T1000 (cell line): ENCODE data around the gene ANKRD29.
"Not testable (repeated sequence)": the region's sequence is repeated elsewhere in the genome, so short reads cannot be mapped to it uniquely, and the experiment has no call there.

Experiments
- DNase-seq: peaks from one replicate; lab custom pipeline; 2025; ENCODE audit warnings: mixed read lengths; lab: John Stamatoyannopoulos, UW

ANKRD29 gene

GRCh38 chr18:23557511-23557910 lies 105.2 kb downstream of the ANKRD29 start:
- DNase-seq, result not testable (repeated sequence)

- DNase-seq, result no peak
Observed at GRCh38 chr18:23556145-23556780, 106.4 kb downstream of the ANKRD29 start.

DNA sequence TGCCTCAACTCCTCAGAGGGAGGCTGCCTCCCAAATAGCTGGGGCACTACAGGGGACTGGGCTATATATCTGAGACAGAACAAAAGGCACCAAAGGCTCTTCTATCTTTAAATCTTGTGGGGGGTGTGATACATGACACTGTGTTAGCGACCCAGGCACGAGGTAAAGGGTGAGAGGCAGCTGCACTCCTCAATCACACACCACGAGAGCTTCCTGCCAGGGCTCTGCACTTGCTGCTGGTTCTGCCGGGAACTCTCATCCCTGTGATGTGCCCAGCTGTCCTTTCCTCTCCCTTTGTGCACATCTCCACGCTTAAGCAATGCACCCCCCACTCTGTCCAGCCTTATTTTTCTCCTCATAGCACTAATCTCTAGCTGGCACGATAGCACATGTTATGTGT lies 108.8 kb downstream of the ANKRD29 start:
- no peak for DNase-seq

DNA sequence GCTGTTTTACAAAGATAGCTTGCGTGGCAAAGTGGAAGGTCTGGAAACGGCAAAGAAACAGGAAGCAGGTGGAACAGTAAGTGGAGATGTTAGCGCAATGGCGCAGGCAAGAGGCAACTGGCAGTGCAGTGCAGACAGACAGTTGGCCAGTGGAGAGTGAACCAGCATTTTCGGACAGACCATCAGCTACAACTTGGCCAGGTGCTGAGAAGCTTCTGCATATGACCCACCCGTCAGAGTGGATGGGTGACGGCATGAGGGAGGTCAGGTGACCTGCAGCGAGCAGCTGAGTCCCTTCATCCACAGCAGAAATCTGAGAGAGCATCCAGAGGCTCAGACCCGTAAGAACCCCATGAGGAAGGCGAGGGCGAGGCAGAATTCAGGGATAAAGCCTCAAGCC lies 110.2 kb downstream of the ANKRD29 start:
- DNase-seq, result no peak

DNA sequence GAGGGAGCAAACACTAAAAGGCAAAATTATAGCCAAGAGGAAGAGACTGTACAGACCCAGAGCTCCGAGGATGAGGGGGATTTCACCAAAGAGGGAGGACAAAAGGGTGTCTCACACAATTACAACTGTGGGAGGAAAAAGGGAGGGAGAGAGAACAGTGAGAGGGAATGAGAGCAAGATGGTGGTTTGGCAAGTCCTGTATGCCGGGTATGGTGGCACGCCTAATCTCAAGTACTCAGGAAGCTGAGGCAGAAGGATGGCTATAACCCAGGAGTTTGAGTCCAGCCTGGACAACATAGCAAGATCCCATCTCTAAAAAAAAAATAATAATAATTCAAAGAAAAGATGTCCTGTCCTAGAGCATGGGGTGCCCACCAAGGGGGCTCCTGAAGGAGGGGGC lies 110.7 kb downstream of the ANKRD29 start:
- no peak for DNase-seq

- no peak for DNase-seq
Observed at GRCh38 chr18:23550898-23551297, 111.8 kb downstream of the ANKRD29 start.
